ENCODE results near the gene TH.

TH gene

DNA sequence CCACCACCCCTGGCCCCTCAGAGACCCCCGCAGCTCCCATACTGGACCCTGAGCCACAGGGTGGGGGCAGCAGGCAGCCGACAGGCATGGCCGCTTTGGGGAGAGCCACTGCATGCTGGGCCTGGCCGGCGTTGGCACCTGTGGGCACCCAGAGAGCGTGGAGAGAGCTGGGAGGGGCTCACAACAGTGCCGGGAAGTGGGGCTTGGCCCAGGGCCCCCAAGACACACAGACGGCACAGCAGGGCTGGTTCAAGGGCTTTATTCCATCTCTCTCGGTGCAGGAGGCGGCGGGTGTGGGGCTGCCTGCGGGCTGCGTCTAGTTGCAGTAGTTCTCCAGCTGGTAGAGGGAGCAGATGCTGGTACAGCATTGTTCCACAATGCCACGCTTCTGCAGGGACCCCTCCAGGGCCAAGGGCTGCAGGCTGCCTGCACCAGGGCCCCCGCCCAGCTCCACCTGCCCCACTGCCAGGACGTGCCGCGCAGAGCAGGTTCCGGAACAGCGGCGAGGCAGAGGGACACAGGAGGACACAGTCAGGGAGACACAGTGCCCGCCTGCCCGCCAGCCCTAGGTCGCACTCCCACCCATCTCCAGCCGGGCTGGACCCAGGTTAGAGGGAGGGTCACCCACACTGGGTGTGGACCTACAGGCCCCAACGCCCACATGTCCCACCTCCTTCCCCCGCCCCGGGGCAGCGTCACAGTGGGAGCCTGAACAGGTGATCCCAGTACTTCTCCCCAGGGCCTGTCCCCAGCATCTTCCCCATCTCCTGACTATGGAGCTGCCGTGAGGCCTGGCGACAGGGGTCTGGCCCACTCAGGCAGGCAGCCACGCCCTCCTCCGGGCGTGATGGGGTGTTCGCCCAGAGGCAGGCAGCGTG, 11.8 kb downstream of the TH start:
- no peak for DNase-seq (ENCODE audit: low read depth)

DNA sequence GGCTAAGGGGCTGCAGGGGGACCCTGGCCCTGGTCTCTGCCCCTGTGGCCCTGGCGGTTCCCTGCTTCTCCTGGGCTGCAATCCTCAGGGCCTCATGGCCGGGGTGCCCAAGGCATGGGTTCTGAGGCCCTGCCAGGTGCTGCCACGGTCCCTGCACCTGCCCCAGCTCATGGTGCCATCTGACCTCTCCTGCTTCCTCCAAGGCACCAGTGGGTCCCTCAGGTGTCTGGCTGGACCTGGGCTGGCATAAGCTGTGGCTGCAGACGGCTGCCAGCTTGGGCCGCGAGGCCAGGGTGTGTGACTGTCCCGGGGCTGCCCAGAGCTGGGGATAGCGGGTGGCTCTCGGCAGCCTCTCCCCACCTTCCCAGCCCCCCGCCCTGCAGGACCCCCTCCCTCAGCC, 12.6 kb downstream of the TH start:
- no peak for DNase-seq (ENCODE audit: low read depth)

DNA sequence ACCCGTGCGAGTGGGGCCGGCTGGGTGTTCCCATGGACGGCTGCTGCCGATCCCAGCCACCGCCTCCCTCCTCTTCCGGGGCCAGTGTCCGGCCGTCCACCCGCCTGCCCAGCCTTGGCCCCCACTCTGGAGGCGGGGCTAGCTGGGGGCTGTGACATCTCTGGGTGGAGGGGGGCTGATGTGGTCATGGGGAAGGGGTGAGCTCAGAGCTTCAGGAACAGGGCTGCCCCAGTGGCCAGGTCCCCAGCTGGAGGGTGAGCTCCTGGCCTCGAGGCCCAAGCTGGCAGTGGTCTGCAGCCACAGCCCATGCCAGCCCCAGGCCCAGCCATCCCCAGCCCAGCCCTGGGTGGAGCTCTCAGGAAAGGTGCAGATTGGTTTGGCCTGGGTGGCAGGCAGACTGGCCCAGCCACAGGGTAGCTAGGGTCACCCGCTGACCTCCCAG, 13.3 kb downstream of the TH start:
- no peak for DNase-seq (ENCODE audit: low read depth)

DNA sequence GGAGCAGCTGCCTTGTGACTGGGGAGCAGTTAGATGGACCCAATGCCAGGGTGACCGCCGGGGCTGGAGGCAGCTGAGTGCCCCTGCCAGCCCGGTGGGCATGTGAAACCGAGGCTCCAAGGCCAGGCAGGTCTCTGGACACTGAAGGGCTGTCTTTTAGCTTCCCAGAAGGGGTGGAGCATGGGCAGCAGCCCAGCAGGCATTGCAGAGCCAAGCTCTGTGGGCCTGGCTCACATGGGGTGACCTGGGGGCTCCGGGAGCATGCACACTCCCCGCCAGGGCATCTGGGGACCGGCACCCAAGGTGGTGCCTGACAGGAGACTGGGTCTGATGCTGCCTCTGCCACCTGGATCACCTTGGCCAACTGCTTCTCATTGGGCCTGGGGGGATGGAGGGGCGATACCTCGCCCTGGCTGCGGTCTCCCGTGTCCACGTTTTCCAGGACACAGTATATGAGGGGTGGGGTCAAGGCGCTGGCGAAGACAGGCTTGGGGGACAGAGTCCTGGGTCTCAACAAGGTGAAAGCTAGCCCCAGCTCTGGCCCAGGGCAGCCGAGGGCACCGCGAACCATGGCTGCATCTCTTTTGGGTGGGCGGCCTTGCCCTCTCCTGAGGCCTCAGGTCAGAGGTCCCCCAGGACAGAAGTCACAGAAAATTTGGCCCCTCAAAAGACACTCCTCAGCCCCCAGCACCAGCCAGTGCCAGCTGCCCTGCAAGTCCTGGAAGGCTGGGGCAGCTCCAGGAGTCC, 14.1 kb downstream of the TH start:
- DNase-seq (ENCODE audit: low read depth) = no peak

DNA sequence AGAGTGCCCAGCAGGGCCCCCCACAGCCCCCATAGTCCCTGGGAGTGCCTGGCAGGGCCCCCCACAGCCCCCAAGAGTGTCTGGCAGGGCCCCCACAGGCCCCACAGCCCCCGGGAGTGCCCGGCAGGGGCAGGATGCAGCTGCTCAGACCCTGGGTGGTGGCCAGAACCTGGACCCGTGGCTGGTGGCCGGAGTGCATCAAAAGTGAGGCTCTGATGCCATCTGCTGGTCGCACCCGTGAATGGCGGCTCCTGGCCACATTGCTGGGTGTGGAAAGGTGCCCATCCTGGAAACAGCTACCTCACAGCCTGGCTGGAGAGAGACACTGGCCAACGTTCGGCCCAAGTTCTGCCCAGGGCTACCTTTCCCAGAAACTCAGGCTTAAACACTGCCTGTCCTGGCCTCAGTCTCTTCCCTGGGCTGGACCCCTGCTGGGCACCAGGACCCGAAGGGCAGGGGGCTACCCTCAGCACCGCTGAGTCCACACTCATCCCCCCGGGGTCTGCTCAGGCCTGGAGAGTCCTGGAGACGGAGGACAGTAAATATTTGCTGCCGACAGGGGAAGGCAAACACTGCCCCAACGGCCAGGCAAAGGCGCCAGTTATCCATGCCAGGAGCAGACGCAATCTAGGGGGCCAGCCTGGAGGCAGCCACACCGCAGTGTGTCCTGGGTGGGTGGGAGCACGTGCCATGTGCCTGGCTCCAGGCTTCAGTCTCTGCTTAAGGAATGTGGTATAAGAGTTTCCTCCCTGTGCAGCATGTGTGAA, 15.0 kb downstream of the TH start:
- DNase-seq (ENCODE audit: low read depth) = no peak

DNA sequence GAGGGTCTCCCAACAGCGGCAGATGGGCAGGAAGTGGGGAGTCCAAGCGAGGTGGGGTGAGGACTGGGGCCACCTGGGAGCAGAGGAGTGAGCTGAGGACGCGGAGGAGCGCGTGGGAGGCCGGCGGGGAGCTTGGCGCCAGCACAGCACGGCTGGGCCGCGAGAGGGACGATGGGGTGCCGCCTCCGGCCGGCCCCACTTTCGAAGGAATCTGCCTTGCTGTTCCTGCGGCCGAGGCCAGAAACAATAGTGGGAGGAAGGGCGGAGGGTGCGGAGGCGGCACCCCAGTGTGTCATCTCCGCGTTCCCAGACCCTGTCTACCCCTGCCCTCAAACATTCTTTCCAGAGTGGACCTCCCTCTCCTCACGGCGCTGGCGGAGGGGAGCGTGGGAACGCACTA, 16.1 kb downstream of the TH start:
- no peak for DNase-seq (ENCODE audit: low read depth)

DNA sequence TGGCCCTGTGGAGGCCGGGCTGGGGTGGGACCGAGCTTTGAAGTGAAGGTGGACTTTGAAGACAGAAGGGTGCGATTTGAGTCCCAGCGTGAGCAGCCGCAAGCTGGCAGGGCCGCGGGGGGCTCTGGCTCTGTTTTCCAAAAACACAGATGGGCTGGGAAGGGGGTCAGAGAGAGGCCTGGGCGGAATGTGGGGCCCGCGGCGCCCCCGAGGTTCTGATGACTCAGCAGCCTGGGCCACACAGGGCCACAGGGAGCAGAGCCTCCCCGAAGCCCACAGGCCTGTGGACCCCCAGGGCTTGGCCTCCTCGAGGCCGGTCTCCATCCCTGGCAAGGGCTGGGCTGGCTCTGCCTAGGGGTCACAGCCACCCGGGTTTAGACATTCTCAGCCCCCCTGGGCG, 16.7 kb downstream of the TH start:
- no peak for DNase-seq (ENCODE audit: low read depth)

DNA sequence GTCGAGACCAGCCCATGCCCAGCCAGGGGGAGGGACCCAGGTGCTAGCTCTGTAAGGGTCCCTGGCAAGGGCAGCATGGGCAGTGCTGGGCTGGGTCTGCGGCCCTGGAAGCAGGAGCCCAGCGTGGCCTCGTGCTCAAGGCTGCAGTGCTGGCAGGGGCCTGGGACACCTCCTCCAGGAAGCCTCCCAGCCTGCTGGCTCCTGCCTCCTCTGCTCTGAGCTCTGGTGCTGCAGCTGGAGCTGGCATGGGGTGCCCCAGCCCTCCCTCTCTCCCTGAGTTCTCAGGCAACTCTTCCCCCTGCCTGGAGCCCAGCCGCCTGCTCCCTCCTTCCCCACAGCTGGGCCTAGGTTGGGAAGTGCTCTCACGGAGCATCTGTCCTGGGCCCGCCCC, 17.4 kb downstream of the TH start:
- DNase-seq (ENCODE audit: low read depth) = no peak

DNA sequence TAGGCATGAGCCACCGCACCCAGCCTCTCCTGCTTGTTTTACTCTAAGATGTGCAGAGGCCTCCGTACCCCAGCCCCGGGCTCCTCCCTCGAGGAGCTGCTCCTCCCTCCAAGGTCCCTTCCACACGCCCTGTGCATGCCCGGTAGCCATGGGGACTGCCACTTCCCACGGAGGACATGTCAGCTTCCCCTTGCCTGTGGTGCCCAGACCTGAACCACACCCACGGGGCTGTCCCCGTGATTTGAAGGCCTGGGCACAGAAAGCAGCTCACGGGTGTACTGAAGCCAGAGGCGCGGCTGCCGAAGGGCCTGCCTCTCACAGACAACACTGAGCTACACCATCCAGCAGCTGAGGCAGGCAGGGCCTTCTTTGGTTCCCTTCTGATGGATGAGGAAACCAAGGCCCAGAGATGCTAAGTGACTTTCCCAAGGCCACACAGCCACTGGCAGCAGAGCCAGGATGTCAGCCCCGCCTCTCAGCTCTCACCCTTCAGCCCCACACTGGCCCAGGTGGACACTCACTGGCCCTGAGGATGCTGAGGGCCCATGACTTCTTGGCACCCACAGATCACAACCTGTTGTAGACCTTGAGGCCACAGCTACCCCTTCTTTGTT, 17.9 kb downstream of the TH start:
- DNase-seq (ENCODE audit: low read depth) = no peak

DNA sequence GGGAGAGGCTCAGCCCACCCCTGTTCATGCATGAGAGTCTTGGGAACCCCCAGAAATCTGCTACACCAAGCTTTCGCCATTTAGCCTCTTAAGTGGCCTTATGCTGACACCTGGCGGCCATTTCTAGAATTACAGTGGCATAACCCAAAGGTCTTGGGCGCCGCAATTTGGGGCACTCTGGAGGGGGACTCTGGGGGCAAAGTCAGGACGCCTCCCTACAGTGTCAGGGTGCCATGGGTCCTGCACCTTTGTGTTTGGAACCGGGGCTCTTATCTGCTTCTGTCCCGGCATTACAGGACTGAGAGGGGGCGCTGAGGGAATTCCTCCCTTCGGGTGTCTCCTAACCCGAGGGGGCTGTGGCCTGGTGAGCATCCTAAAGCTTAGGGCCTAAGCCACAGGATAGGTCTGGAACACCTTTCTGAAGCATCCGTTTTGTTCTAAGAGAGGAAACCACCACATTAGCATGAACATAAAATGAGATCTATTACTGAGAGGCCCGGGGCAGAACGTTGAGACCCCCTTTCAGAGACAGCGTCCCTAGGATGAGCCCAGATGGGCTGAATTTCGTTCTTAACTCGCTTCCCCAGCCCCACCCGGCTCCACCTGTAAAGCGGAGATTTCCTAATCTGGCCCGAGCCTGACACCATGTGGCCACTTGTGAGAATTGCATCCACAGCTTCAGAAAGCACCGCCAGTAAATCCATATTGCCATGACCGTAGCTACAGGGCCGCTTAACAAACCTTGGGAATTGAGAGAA, 19.9 kb downstream of the TH start:
- DNase-seq (ENCODE audit: low read depth) = no peak

DNA sequence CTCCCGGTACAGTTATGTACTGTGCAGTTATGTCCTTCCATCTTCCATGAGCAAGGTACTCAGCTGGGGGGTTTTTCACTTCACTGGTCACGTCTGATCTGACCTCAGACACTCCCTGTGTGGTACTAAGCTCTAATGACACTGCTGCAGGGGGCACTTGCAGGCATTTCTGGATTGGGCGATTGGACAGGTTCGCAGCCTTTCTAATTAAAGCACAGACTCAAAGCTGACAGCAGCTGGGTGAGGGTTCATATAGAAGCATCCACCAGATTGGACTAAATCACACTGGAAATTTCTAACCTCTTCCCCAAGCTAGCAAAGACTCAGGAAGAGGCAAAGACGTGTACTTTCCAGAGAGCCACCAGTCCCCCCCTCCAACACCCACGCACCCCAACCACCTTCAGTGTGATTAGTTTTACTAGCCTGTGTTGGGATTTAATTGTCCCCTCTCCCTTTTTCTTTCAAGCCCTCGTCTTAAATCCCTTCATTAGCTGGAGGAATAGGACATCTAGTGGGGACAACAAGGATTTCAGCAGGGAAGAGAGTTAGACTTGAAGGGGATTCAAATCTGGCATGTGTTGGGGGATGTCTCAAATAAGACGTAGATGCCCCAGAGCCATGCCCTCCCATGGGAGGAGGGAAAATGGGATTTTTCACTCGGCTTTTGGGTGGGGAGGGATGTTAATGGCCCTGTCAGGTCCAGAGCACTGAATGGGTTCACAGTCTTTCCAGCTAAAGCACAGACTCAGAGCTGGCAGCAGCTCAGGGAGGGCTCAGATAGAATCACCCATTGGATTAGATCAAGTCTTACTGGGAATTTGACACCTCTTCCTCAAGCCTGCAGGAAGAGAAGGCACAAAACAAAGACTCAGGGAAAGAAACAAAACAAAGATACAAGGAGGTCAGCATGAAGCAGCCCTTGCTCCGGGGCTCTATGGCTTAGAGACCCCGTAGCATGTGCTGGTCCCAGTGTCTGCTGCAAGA, 21.5 kb downstream of the TH start:
- DNase-seq (ENCODE audit: low read depth) = no peak

DNA sequence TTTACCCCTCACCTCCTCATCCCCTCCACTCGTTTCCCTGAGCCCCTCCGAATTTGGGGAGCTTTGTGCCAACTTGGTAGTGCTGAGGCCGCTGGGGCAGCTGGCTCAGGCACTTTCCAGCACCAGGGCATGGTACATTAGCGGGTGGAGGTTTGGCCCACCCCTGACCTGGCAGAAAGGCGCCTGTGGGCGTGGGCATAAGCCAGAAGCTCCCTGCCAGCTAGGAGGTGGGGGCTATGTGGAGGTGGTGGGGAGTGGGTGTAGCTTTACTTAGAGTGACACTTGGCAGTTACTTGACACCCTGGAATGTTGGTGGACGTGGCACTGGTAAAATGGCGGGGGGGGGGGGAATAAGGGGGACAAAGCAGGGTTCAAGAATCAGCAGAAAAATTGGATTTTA, 22.2 kb downstream of the TH start:
- DNase-seq (ENCODE audit: low read depth) = no peak

DNA sequence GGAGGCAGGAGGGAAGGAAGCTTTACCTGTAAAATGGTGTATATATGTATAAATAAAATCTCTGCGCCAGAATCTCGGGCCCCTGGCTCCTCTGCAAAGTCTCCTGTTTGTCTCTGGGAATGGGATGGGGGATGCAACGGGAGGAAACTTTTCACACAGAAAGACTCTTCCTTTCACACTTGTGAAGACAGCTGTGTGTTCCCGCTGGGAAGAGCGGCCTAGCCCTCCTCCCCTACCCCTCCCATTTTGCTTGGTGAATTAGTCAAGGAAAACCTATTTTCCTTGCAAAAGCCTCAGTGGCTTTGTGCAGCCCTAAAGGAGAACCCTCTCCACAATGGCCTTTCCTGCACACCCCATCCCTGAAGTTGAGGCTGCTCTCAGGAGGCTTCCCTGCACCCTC, 23.0 kb downstream of the TH start:
- no peak for DNase-seq (ENCODE audit: low read depth)

DNA sequence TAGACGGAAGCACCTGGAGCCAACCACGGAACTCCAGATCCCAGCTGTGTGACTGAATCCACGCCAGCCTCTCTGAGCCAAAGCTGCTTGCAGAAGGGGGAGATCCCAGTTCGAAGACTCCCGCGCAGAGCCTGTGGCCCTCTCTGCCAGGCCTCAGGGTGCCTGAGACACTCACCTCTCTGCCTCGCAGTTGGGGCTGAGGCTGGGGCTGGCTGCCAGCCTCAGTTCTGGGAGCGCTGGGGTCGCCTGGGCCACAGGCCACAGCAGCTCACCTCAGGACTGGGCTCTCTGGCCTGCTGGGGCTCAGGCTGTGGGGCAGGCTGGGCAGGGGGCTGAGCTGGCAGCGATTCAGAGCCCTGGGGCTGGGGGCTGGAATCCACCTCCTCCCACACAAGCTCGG, 24.2 kb downstream of the TH start:
- DNase-seq (ENCODE audit: low read depth) = no peak

DNA sequence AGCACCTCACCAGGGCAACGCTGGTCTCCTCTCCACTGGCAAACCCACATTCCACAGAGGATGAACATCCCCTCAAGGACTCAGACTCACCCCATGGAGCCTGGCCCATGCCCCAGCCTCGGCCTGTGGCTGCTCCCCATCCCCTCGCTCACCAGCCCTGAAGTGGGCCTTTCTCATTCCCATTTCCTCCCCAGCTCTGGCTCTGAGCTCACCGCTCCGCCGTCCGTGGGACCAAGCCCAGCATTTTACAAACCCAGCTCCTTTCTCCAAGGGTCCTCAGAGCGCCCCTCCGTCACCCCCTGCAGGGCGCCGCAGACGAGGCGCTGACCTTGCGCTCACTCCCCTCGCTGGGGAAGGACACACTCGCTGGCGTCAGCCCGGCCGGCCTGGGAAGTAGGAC, 25.6 kb downstream of the TH start:
- no peak for DNase-seq (ENCODE audit: low read depth)

DNA sequence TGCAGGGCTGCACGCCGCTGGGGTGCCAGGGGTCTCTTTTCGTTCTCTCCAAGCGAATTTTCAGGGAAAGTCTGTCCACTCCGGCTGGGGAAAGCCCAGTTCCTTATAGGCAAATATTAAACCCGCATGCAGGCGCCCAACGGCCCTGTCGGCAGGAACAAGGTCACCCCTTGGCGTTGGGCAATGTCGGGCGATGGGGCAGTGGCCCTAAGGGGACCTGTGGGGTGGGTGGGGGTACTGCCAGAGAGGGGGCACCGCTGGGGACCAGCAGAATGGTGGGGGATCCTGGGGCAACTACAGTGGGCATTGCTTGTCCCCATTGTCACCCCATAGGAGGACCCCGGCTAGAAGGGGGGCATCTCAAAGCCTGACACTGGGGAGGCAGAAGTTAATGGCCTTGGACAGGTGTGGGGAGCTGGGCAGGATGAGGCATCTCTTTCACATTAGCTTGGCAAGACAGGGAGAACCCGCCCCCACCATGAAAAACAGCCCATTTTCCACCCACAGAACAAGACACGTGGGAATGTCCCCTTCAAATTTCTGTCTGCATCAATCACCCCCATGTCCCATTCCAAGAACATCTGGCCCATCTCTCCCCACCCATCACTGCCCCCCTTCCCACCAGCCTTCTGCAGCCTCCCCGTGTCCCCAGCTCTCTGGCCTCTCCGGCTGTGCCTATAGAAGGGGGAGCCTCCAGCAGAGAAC, 26.9 kb downstream of the TH start:
- no peak for DNase-seq (ENCODE audit: low read depth)

DNA sequence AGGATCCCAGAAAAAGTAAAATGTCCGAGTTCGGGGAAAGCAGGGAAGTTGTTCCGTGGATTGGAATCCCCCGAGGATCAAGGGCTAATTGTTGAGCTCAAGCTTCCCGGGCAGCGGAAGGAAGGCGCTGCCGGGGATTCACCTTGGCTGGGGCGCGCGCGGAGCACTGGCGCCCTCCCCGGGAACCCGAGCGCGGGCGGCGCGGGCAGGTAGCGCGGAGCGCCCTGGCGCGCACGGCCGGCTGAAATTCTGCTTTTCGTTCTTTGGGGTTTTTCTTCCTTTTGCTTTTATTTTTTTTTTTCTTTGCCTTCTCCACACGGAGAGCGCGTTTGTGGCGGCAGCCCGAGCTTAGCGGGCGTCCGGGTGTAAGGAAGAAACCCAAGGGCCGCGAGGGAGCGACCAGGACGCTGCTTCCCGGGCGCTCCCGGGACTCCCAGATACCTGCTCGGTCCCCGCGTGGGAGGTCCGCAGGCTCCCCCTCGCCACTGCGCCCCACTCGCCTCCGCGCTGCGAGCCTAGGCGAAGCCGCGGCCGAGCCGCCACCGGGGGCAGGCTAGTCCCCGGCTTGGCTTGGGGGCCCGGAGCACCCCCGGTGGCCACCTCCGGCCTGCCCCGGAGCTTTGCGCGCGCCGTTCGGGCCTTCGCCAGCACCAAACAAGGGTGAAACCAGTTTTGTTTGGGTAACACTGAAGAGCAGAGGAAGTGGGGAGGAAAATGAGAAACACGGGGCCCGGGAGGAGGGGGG, 27.6 kb downstream of the TH start:
- no peak for DNase-seq (ENCODE audit: low read depth)

DNA sequence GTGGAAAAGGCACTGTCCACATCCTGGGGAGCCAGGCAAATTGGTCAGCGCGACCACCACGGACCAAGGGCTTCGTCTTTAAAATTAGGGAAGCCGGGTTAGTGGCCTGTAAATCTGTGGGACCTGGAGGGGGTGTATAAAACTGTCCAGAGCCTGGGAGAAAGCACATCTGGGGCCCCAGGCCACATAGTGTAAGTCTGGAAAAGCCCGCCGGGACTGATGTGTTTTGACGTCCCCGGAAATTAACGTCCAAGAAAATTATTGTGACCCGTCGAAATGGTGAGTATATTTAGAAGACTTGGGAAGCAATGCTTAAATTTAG, 28.2 kb downstream of the TH start:
- no peak for DNase-seq (ENCODE audit: low read depth)

DNA sequence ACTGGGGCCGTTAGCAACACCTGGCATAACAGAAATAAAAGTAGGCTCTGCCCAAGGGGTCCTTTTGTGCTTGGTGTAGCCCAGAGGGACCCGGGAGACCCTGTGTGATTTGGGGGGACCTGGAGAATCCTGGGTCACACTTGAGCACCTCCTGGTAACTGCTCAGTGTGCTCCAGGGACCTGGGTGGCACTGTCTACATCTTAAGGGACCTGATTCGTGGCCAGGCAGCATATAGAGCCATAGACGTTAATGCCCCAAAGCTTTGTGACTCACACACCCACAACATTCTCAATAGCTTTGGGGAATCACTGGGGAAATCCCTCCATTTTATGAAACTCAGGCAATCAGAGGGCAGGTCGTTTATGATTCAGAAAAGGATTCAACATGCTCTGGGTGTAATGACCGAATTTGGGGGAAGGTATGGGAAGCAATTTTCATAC, 28.8 kb downstream of the TH start:
- DNase-seq (ENCODE audit: low read depth) = no peak
